ENCODE results near the gene MYOM1.

The MYOM1 gene

GRCh38 chr18:3214855-3215637 lies 4.7 kb downstream of the MYOM1 start:
- H3K4me3 ChIP-seq (ENCODE audit: low read depth, low read length) = no peak overlapping the region
- no peak for TF ChIP-seq CTCF (IDR thresholded peaks at IDR 0.05; ENCODE audit: insufficient read depth, low read depth, low read length, missing control alignments)
- DNase-seq (ENCODE audit: low read depth) = no peak

- no peak overlapping the region for H3K4me3 ChIP-seq (ENCODE audit: low read depth, low read length)
- TF ChIP-seq CTCF (IDR thresholded peaks at IDR 0.05; ENCODE audit: insufficient read depth, low read depth, low read length, missing control alignments) = no peak
- peak; percentile 24 for DNase-seq (ENCODE audit: low read depth)
These were observed 6.3 kb downstream of the MYOM1 start for GRCh38 chr18:3213300-3214059.

- no peak overlapping the region for H3K4me3 ChIP-seq (ENCODE audit: low read depth, low read length)
- TF ChIP-seq CTCF (IDR thresholded peaks at IDR 0.05; ENCODE audit: insufficient read depth, low read depth, low read length, missing control alignments) = no peak
- no peak for DNase-seq (ENCODE audit: low read depth)
These were observed 7.1 kb downstream of the MYOM1 start for GRCh38 chr18:3212657-3213056.

- DNase-seq (ENCODE audit: low read depth) = no peak
- H3K4me3 ChIP-seq (ENCODE audit: low read depth, low read length) = no peak overlapping the region
- no peak for TF ChIP-seq CTCF (IDR thresholded peaks at IDR 0.05; ENCODE audit: insufficient read depth, low read depth, low read length, missing control alignments)
These were observed 8.4 kb downstream of the MYOM1 start for GRCh38 chr18:3211236-3211992.

GRCh38 chr18:3209859-3210569 lies 9.8 kb downstream of the MYOM1 start:
- H3K4me3 ChIP-seq (ENCODE audit: low read depth, low read length) = no peak overlapping the region
- TF ChIP-seq CTCF (IDR thresholded peaks at IDR 0.05; ENCODE audit: insufficient read depth, low read depth, low read length, missing control alignments) = no peak
- peak; percentile 46 for DNase-seq (ENCODE audit: low read depth)

- no peak for DNase-seq (ENCODE audit: low read depth)
- H3K4me3 ChIP-seq (ENCODE audit: low read depth, low read length) = no peak overlapping the region
- TF ChIP-seq CTCF (IDR thresholded peaks at IDR 0.05; ENCODE audit: insufficient read depth, low read depth, low read length, missing control alignments) = no peak
These were observed 12.2 kb downstream of the MYOM1 start for GRCh38 chr18:3207565-3207964.
